ENCODE measurements around the gene TM9SF1. TPM values are rescaled to one million over a fixed set of nuclear protein-coding genes. Genes with fewer than 3 reads are reported as not detected.

The TM9SF1 gene
- total RNA-seq, 4 donors from 2014 or later = 27.0 to 44.6 (median 43.8) TPM

DNA sequence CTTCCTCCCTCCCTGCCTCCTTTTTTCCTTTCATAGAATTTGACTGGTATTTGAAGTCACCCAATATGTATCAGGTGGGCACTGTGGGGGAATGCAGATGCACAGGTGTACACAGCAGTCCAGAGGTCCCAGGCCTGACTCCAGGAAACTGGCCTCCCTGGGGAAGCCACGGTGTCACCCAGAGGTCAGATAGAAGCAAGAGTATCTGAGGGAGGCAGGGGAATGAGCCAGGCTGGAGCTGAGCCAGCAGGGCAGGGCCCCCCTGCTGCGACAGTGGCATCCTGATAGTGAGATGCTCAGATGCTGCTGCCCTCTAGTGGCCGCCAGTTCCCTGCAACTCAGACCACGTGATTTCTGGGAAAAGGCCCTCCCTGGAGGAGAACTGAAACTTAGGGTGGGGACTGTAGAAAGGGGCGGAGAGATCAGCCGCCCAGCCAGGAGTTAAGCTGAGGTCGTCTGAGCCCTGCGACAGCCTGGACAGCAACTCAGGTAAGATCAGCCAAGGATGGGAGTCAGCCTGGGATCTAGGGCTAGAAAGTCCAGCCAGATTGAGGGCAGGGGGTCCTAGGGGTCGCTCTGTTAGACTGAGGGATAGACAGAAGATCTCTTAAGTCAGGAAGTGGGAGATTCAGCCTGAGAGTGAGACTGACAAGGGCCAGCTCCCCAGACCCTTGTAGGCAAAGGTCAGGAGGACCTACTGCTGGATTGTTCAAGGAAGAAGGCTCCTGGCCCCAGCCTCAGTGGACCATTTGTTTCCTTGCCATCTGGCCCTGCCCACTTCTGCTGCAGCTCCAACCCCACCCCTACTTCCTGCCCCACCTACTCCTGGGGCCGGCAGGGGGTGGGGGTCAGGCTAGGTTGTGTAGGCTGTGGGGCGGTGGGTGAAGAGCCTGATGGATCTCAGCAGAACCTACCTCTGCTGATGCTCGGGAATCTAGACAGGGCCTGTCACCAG is 34.1 kb downstream of the TM9SF1 start, which contains the start of gene IRF9:
TSS of gene IRF9 (plus strand) at position 416 of the 955 bp plus-strand sequence. CDS start 880 bp downstream, outside the sequence.
- Histone ChIP-seq H3K4me3 (peak within 1 kb of the TSS; percentile 66 to 73 (median 69)), H3K27me3 (no peaks in the 10 kb centered on the region), H3K4me1 (peaks cover 27 to 48% (median 39%) of the 10 kb centered on the region in 4 donors), H3K9me3 (no peaks in the 10 kb centered on the region), H3K27ac (replicated peaks in 1 of 4) (peak within 1 kb of the TSS; percentile 88 to 92 (median 90)), H3K36me3 (peaks cover 64 to 77% (median 72%) of the 10 kb centered on the region in 4 donors)
- TF ChIP-seq POLR2A (IDR thresholded peaks at IDR 0.05; ENCODE audit: low read depth) (no peak), POLR2AphosphoS5 (IDR thresholded peaks at IDR 0.05) (peak; percentile 90 to 98), EP300 (IDR thresholded peaks at IDR 0.05) (no peak)
- TF ChIP-seq, protein P1, sequence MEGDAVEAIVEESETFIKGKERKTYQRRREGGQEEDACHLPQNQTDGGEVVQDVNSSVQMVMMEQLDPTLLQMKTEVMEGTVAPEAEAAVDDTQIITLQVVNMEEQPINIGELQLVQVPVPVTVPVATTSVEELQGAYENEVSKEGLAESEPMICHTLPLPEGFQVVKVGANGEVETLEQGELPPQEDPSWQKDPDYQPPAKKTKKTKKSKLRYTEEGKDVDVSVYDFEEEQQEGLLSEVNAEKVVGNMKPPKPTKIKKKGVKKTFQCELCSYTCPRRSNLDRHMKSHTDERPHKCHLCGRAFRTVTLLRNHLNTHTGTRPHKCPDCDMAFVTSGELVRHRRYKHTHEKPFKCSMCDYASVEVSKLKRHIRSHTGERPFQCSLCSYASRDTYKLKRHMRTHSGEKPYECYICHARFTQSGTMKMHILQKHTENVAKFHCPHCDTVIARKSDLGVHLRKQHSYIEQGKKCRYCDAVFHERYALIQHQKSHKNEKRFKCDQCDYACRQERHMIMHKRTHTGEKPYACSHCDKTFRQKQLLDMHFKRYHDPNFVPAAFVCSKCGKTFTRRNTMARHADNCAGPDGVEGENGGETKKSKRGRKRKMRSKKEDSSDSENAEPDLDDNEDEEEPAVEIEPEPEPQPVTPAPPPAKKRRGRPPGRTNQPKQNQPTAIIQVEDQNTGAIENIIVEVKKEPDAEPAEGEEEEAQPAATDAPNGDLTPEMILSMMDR (IDR thresholded peaks at IDR 0.05) = peak in 2 of 3 experiments; percentile 94 to 95
- WGBS = 0% methylated on average over 12 of the region's 12 CpGs
- peak; percentile 99 for DNase-seq (ENCODE audit: extremely low spot score)
- intact Hi-C loops (cut with DNase I) = loop anchor here (5.0 kb wide), 1 partner anchor 54 kb away; no protein-coding TSS in a partner anchor

DNA sequence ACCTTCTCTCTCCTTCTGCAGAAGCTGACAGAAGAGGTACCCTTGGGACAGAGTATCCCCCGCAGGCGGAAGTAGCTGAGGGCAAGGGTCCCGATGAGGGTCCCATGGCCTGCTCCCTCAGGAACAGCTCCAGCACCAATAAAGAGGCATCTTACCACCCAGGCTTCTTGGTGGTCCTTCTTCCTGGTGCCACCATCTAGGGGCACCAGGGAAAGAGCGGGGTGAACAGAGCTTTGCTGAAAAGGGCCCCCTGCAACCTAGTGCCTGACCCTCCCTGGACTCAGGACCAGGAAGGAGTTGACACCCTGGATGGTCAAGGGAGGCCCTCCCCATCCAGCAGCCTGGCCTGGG is 34.8 kb downstream of the TM9SF1 start:
- DNase-seq (ENCODE audit: extremely low spot score) = no peak
- intact Hi-C loops (cut with DNase I) = loop anchor here (5.0 kb wide), 1 partner anchor 53 kb away; no protein-coding TSS in a partner anchor
- Histone ChIP-seq H3K36me3 (peaks cover 64 to 77% (median 72%) of the 10 kb centered on the region in 4 donors), H3K27me3 (no peaks in the 10 kb centered on the region), H3K4me3 (peak overlapping the region in 1 of 4 donors; percentile 66), H3K4me1 (peaks cover 27 to 48% (median 39%) of the 10 kb centered on the region in 4 donors), H3K27ac (replicated peaks in 1 of 4) (peak overlapping the region; percentile 88 to 92 (median 90)), H3K9me3 (no peaks in the 10 kb centered on the region)
- 86% methylated on average over 1 of the region's 4 CpGs for WGBS
- no peak for TF ChIP-seq POLR2AphosphoS5 (IDR thresholded peaks at IDR 0.05)
- no peak for TF ChIP-seq POLR2A (IDR thresholded peaks at IDR 0.05; ENCODE audit: low read depth)
- TF ChIP-seq, protein P1 (IDR thresholded peaks at IDR 0.05) = no peak
- TF ChIP-seq EP300 (IDR thresholded peaks at IDR 0.05) = no peak

DNA sequence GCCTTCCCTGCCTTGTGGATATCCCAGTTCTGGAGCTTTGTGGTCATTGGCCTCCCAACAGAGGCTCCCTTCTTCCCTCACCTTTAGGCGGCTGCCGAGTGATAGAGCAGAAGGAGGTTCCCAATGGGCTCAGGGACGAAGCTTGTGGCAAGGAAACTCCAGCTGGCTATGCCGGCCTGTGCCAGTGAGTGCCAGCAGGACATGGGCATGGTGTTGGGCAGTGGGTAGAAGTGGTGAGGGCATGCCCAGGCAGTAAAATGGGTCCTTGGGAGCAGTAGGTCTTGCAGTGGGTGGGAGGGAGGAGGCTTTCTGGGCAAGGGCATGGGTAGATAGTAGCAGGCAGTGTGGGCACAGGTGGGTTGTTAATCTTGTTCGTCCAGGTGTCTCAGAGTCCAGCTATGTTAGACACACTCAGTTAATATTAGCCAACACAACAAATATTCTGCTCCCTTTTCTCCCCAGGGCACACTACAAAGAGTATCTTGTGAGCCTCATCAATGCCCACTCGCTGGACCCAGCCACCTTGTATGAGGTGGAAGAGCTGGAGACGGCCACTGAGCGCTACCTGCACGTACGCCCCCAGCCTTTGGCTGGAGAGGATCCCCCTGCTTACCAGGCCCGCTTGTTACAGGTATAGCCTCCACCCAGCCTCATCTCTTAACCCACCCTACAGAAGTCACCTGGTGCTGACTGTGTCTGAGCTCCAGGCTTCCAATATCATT is 35.3 kb downstream of the TM9SF1 start:
- Histone ChIP-seq H3K27me3 (no peaks in the 10 kb centered on the region), H3K4me1 (peaks cover 27 to 45% (median 38%) of the 10 kb centered on the region in 4 donors), H3K4me3 (no peak overlapping the region), H3K27ac (replicated peaks in 1 of 4) (peak overlapping the region; percentile 88 to 92 (median 90)), H3K9me3 (no peaks in the 10 kb centered on the region), H3K36me3 (peaks cover 64 to 77% (median 72%) of the 10 kb centered on the region in 4 donors)
- DNase-seq (ENCODE audit: extremely low spot score) = no peak
- intact Hi-C loops (cut with DNase I) = loop anchor here (5.0 kb wide), 1 partner anchor 53 kb away; no protein-coding TSS in a partner anchor
- WGBS = 82% methylated on average over 10 of the region's 11 CpGs
- no peak for TF ChIP-seq POLR2AphosphoS5 (IDR thresholded peaks at IDR 0.05)
- no peak for TF ChIP-seq EP300 (IDR thresholded peaks at IDR 0.05)
- TF ChIP-seq, protein P1 (IDR thresholded peaks at IDR 0.05) = no peak
- TF ChIP-seq POLR2A (IDR thresholded peaks at IDR 0.05; ENCODE audit: low read depth) = no peak

DNA sequence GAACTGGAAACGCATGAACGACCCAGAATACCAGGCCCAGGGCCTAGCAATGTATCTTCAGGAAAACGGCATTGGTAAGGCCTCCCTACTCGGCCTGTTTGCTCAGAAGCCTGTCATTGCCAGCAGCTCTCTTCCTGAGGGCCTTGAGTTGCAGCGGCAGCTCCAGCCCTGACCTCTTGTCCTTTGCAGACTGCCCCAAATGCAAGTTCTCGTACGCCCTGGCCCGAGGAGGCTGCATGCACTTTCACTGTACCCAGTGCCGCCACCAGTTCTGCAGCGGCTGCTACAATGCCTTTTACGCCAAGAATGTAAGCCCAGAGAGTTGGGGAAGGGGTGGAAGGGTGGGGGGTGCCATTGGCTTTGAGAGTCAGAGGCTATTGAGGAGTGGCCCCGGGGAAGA is 37.9 kb downstream of the TM9SF1 start:
- Histone ChIP-seq H3K4me1 (peaks cover 13 to 19% (median 17%) of the 10 kb centered on the region in 4 donors), H3K27ac (replicated peaks in 1 of 4) (no peak overlapping the region), H3K27me3 (no peaks in the 10 kb centered on the region), H3K9me3 (no peaks in the 10 kb centered on the region), H3K36me3 (peaks cover 58 to 79% (median 69%) of the 10 kb centered on the region in 4 donors), H3K4me3 (no peak overlapping the region)
- no peak for DNase-seq (ENCODE audit: extremely low spot score)
- intact Hi-C loops (cut with DNase I) = no loop called here
- TF ChIP-seq, protein P1 (IDR thresholded peaks at IDR 0.05) = no peak
- TF ChIP-seq POLR2AphosphoS5 (IDR thresholded peaks at IDR 0.05) (no peak), POLR2A (IDR thresholded peaks at IDR 0.05; ENCODE audit: low read depth) (no peak), EP300 (IDR thresholded peaks at IDR 0.05) (no peak)
- WGBS = 90% methylated on average over 12 of the region's 12 CpGs

All from esophagus muscularis mucosa (tissue), 4 donors.